ENCODE measurements around the gene XPNPEP3.
"Not testable (repeated sequence)": the region's sequence is repeated elsewhere in the genome, so short reads cannot be mapped to it uniquely, and the experiment has no call there.

Gene XPNPEP3

DNA sequence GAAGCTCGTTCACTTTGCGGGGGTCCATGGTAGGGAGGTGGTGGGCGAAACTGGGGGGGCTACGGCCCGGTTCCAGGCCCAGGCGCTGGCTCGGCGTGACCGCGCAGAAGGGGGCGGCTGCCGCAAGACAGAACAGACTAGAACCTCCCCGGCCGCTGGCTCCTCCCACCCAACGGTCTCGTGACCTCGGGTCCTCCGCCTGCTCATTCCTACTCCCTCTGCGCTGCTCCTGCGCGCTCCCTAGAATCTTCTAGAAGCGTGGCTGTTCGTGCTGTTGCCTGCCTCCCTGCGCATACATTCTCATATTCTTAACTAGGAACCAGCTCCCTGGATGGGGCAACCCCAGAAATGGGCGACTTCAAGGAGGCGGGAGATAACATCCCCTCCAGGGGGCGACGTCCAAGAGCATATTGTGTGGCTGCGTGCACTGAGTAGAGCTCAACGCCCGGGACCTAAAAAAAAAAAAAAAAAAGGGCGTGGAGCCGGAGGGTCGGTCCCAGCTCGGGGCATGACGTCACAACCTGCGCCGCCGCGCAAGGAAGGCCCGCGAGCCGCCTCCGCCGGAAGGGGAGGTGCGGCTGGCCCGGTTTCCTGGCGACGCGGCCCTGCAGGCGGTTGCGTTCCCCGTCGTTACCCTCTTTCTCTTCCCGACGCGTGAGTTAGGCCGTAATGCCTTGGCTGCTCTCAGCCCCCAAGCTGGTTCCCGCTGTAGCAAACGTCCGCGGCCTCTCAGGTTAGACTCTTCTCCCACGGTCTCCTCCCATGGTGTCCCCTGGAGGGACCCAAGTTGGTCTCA, at the start of gene XPNPEP3, which contains the start of gene ST13:
XPNPEP3 (plus strand) TSS at position 636 of the 796 bp plus-strand sequence; CDS start at position 670, 34 bp downstream.
ST13 (minus strand) TSS at position 127 of the 796 bp plus-strand sequence; CDS start at position 28, 99 bp downstream.
- FAIRE-seq, result peak; percentile 98
- DNase-seq (ENCODE audit: extremely low spot score, insufficient read length, low read depth), result peak; percentile 81

DNA sequence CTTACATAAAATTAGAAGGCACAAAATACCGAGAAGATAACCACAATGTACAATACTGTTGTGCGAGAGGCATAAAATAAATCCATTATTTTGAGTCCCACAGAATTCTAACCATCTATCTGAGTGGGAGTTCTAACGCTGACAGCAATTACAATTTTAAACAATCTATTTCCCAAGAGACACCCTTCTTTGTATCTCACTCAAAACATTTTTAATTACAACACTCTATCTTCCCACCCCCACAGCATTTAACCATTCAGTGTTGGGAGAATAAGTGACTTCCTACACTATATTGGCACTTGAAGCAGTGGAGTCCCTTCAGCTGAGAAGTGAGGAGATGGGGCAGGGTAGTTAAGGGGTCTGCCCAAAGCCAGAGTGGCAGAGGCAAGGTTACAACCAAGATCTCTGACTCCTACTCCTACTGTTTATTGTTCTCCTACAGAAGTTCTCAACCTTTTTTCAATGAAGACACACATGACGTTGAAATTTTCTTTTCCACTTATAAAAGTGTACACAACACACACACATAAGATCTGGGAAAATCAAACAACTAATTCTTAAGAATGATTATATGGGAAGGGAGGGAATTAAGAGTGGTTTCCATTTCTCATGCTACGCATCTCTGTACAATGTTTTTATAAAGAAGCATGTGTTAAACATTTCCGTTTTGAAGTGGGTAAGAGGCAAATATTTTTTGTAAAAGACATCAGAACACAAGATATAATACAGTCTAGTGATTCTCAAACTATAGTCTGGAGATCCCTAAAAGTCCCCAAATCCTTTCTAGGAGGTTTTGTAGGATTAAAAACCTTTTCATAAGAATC, 48.7 kb upstream of the XPNPEP3 start:
- DNase-seq (ENCODE audit: extremely low spot score, insufficient read length, low read depth), result no peak

DNA sequence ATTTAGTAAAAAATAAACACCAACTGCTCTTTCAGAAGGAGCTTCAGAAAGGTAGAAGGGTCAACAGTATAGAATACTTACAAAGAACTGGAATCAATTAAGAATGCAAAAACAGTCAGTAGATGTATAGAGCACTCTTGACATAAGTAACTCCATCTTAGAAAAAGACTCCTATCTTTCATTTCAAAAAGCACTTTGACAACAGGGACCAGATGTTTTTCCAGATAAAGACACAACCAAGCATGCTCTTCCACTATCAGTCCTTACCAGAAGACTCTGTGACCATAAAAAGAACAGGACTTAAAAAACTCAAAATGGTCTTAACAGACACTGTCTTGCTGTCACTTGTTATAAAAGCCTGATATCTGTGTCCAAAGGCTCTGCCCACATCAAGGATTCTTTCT, 43.0 kb upstream of the XPNPEP3 start:
- DNase-seq (ENCODE audit: extremely low spot score, insufficient read length, low read depth) (no peak), FAIRE-seq (no peak)

More for the DNA sequence above, 48.7 kb upstream of the XPNPEP3 start:
- no peak for FAIRE-seq

DNA sequence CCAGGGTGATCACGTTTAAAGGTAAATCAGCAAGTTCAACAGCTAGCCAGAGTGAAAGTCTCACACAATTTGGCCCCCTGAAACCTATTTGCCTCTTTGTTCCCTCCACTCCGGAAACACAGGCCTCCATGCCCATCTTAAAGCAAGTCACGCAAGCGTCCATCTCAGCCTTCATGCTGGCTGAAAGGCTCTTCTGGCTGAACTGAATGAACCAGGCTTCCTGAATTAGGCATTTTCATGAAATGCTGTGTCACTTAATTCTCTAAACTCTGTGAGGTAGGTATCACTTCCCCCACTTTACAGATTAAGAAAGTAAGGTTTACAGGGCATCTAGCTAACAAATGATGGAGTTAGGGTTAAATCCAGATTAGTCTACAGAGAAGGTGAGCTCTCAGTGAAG, 39.2 kb upstream of the XPNPEP3 start:
- peak; percentile 5 for DNase-seq (ENCODE audit: extremely low spot score, insufficient read length, low read depth)

DNA sequence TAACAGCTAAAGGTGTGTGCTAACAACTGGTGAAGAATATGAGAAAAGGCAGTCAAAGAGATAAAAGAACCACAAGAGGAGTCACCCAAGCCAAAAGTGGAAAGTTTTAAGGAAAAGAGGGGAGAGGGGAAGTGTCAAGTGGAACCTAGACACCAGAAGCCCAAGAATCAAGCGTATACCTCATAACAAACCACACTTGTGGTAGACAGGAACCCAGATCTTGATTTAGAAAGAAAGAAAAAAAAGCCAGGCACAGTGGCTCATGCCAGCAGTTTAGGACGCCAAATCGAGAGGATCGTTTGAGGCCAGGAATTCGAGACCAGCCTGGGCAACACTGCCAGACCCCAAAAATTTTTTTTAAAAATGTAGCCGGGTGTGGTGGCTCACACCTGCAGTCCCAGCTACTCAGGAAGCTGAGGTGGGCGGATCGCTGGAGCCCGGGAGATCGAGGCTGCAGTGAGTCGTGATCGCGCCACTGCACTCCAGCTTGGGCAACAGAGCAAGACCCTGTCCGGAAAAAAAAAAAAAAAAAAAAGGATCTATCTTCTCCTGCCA, 38.7 kb upstream of the XPNPEP3 start:
- DNase-seq (ENCODE audit: extremely low spot score, insufficient read length, low read depth) (no peak), FAIRE-seq (no peak)

More for the DNA sequence above, 39.2 kb upstream of the XPNPEP3 start:
- FAIRE-seq, result peak; percentile 58

DNA sequence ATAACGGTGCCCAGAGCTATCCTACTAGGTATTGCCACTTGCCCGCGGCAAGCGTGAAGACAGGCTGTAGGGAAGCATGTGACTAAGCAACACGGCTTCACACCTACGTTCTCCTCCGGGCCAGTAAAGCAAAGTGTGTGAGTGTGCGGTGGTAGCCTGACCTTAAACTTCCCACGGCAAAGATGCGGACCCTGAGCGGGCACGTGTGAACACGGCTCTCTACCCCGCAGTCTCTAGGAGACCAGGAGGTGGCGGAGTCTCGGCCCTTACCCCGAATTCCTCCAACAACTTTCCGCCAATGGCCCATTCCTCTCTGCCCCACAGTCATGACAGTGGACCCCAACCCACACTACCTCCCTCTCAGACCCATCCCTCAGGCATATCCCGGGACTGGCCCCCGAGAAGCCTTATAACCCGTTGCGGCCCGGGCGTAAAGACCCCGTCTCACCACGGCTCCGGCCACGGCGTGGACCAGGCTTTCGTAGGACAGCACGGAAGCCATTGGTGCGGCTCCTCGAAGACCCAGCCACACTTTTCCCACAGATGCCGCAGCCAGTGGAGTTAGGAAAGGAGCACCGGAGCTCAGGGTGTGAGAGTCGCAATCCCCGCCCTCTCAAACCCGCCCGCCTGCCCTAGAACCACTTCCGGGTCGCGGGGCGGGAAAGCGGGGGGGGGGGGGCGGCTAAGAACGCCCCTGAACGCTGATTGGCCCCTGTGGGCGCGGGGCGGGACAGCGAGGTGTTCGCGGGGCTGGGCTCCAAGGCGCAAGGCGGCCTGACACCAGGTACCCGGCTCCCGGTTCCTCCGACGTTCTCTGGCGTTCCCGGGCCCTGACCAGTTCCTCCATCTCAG, 38.0 kb upstream of the XPNPEP3 start, which contains the start of gene SLC25A17:
SLC25A17 (minus strand) TSS at position 600 of the 852 bp plus-strand sequence; CDS start at position 502, 98 bp downstream.
- peak; percentile 79 for FAIRE-seq
- peak; percentile 93 for DNase-seq (ENCODE audit: extremely low spot score, insufficient read length, low read depth)

DNA sequence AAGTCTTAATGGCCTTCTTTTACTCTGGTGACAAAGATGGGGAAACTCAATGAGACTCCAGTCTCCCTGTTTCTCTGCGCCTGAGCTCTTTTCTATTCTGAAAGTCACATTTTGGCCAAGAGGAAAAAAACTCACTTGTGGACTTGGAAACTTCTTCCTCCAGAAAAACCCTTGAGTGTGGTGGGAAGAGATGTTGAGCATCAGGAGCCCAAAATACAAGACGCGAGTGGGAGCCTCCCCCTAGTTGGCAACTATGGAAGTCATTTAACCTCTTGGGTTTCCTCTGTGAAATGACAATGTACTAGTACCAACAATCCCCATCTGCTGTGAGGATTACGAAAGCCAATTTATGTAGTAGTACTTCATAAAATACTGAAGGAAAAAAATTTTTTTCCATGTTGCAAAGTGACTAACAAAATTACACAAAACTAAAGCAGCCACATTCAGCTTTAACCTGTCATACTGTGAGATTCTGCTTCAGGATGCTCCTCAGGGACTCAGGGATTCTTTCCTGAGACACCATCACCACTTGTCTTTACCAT, 37.3 kb upstream of the XPNPEP3 start:
- no peak for FAIRE-seq
- no peak for DNase-seq (ENCODE audit: extremely low spot score, insufficient read length, low read depth)

DNA sequence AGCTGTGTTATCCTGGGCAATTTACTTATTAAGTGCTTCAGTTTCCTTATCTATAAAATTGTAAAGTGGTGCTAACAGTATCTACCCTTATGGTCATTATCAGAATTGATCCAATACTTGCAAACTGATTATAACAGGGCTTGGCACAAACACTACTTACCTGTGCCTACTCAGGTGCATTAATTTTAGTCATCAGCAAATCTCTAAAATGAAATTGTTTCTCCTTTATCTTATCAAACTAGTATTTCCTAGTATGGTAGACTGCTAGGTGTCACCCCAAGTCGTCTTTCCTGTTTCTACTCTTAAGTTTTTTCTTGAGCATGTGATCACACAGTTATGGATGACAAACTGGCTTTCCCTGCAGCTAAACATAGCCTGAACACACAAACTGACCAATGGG, 33.5 kb upstream of the XPNPEP3 start:
- DNase-seq (ENCODE audit: extremely low spot score, insufficient read length, low read depth) (no peak), FAIRE-seq (no peak)

DNA sequence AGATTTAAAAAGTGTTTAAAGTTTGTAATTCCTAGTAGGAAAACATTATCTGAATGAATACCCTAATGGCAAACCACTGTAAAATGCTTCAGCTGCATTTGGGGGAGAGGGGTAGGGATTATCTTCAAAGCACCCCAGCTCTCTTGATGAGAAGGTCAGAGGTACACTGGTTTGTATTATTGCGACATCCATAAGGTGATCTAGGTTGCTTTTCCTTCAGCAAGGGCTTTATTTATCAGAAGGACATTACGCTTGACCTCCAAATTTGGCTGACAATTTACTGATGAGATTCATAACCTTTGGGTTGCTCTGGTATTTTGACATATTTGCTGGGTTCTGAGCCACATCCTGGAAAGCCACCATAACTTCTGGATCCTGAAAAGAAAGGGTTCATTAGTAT, 30.7 kb upstream of the XPNPEP3 start:
- FAIRE-seq; DNase-seq (ENCODE audit: extremely low spot score, insufficient read length, low read depth): not testable (repeated sequence)

DNA sequence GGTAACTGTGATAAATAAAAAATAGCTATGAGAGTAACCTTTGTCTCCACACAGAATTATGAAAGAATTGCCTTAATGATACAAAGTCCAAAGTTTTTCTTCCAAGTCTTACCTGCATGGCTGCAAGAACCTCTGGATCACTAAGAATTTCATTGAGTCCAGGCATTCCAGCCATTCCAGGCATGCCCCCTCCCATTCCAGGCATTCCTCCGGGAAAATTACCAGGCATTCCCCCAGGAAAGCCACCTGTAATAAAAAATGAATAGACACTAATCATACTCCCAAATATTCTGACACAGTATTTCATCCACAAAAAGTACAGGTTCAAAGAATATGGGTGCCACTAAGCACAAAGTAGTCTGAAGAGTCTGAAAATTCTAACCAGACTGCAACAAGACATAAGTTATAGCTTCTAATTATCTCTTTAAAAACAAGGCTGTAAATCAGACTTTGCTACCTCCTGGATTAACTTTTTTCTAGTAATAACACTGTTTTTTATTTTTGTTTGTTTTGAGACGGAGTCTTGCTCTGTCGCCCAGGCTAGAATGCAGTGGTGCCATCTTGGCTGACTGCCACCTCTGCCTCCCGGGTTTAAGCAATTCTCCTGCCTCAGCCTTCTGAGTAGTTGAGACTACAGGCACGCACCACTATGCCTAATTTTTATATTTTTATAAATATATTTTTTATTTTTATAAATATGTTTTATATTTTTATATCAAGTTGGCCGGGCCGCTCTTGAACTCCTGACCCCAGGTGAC, 29.8 kb upstream of the XPNPEP3 start:
- no peak for DNase-seq (ENCODE audit: extremely low spot score, insufficient read length, low read depth)
- no peak for FAIRE-seq

DNA sequence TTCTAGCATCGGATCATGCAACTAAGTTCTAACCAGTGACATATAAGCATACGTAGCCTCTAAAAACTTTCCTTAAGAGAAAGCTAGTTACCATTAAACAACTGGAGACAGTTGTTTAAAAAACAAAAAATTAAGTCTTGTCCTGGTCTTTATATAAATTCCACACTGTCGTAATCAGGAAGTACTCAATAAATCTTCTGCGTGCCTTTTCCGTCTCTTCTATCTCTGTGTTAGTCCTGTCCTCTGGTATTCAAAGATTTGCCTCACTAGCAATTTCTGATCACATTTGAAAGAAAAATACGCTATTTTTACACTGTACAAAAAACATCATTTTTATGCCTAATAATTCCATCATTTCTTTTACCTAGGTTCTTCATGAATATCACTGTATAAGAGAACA, 27.8 kb upstream of the XPNPEP3 start:
- FAIRE-seq, result no peak

DNA sequence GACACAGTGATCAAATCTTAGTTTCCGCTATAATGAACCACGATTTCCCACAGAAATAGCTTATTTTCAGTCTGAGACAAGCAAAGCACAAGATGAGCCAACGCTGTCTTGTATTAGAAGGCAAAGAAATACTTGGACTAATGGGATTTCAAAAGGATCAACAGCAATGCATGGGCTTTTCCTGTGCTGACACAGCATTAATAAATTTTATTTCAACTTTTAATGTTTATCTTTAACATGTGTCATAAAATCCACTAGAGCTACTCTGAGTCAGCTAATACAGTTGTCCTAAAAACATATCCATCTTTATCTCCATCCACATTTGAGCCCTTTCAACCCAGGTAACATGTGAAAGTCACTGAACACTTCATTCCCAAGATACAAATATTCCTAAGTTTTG, 22.3 kb upstream of the XPNPEP3 start:
- DNase-seq (ENCODE audit: extremely low spot score, insufficient read length, low read depth), result no peak

More for the DNA sequence above, 27.8 kb upstream of the XPNPEP3 start:
- no peak for DNase-seq (ENCODE audit: extremely low spot score, insufficient read length, low read depth)

DNA sequence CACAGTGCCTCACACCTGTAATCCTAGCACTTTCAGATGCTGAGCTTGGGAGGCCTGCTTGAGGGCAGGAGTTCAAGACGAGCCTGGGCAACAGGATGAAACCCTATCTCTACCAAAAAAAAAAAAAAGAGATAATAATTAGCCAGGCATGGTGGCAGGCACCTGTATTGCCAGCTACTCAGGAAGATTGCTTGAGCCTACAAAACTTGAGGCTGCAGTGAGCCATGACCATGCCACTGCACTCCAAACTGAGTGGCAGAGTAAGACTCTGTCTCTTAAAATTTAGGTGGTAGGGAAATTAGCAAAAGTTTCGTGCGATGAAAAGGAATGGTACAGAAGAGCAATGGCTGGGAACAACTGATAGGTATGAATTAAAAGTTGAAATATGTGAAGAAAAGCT, 18.5 kb upstream of the XPNPEP3 start:
- no peak for FAIRE-seq
- DNase-seq (ENCODE audit: extremely low spot score, insufficient read length, low read depth), result no peak

More for the DNA sequence above, 22.3 kb upstream of the XPNPEP3 start:
- FAIRE-seq, result no peak

DNA sequence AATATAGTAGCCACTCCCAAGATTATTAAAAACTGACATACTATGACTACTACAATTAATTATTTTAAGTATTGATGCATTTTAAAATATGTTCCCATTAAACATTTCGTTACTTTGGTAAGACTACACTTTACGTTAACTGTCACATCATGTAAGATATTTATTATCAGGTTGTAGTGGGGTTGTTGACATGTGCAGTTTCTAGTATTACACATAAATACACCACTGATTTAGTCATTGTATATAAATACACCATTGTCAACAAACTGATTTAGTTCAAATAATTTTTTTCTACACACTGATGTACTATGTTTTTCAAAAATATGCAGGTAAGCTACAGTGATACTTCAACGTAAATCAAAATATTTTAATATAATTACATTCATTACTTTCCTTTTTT, 12.0 kb upstream of the XPNPEP3 start:
- DNase-seq (ENCODE audit: extremely low spot score, insufficient read length, low read depth), result no peak
- FAIRE-seq, result no peak

DNA sequence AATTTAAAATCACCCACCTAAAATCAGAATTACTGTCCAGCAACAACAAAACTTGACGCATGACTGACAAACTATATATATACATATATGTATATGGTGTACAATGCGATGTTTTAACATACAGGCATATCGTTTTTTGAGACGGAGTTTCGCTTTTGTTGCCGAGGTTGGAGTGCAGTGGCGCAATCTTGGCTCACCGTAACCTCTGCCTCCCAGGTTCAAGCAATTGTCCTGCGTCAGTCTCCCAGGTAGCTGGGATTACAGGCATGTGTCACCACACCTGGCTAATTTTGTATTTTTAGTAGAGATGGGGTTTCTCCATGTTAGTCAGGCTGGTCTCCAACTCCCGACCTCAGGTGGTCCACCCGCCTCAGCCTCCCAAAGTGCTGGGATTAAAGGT, 11.1 kb upstream of the XPNPEP3 start:
- not testable (repeated sequence) for DNase-seq (ENCODE audit: extremely low spot score, insufficient read length, low read depth); FAIRE-seq

DNA sequence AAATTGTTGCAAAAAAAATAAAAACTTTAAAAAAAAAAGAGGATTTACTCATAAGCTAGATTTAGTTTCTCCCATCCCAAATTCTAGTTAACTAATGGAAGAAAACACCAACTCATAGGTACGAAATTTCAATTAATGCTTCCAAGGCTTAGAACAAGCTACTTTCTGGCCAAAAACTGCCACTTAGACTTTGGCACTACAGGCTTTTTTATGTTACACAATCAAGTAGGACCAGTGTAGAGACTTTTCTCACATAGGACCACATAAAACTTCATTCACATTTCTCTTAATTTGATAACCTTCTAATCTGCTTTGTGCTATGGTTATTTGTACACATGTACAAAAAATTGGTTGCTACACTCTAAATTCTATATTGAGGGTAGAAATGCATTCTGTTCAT, 3.6 kb upstream of the XPNPEP3 start:
- DNase-seq (ENCODE audit: extremely low spot score, insufficient read length, low read depth) (no peak), FAIRE-seq (no peak)

DNA sequence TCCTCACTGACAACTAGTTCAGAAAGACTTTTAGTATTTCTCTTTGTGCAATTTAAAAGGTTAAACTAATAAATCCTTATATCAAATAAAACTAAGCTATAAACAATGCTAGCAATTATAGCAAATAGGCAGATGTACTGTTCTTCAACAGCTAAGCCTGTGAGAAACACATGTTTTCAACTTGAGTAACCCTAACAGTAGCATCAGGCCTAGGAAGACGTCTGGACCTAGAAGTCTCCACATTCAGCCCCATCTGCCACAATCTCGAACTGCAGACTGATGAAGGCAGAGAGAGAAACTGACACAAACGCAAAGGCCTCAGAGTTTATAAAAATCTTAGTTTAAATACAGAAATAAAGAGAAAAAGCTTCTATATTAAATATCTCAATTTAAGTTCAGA, 3.0 kb upstream of the XPNPEP3 start:
- FAIRE-seq (no peak), DNase-seq (ENCODE audit: extremely low spot score, insufficient read length, low read depth) (no peak)

Measured in GM18507 (cell line).